GM18511 (cell line): ENCODE results near the gene OR10W1.

Source experiments
- ATAC-seq: cut with Tn5 transposase; IDR thresholded peaks from one replicate; pipeline ENCODE4 v1.9.1; 2021; ENCODE audit warnings: mild to moderate bottlenecking, moderate library complexity; ENCODE audit not compliant: unreplicated experiment

OR10W1 gene

GRCh38 chr11:58268142-58268541 is at the start of gene OR10W1:
Gene OR10W1, minus strand, starts transcription at chr11:58268260. Its CDS starts 402 bp downstream, at chr11:58267858.
- no peak for ATAC-seq

GRCh38 chr11:58316142-58316541 is 48.1 kb upstream of the OR10W1 start:
- ATAC-seq, result peak; percentile 46

GRCh38 chr11:58301576-58301975 is 33.5 kb upstream of the OR10W1 start:
- ATAC-seq, result no peak

GRCh38 chr11:58292017-58292416 is 24.0 kb upstream of the OR10W1 start:
- ATAC-seq, result no peak

- ATAC-seq, result no peak
These were observed 21.2 kb upstream of the OR10W1 start for GRCh38 chr11:58289266-58289665.

- ATAC-seq, result peak; percentile 89
These were observed 18.2 kb upstream of the OR10W1 start for GRCh38 chr11:58286249-58286648.

GRCh38 chr11:58285483-58286040 is 17.5 kb upstream of the OR10W1 start:
- no peak for ATAC-seq

- ATAC-seq, result no peak
These were observed 8.1 kb upstream of the OR10W1 start for GRCh38 chr11:58276151-58276550.

GRCh38 chr11:58275002-58275401 is 6.9 kb upstream of the OR10W1 start:
- no peak for ATAC-seq

- ATAC-seq, result no peak
These were observed 8.1 kb downstream of the OR10W1 start for GRCh38 chr11:58259983-58260382.

- ATAC-seq, result no peak
These were observed 13.1 kb downstream of the OR10W1 start for GRCh38 chr11:58254936-58255335.

GRCh38 chr11:58243954-58244353 is 24.1 kb downstream of the OR10W1 start:
- ATAC-seq, result no peak

GRCh38 chr11:58227956-58228615 is 40.0 kb downstream of the OR10W1 start:
- no peak for ATAC-seq

GRCh38 chr11:58222721-58223120 is 45.3 kb downstream of the OR10W1 start:
- no peak for ATAC-seq
